Neural cell (in vitro differentiated cells): ENCODE results near the gene FA2H. TPM values are rescaled to one million over a fixed set of nuclear protein-coding genes. Genes with fewer than 3 reads are reported as not detected.

Source experiments
- H2AFZ ChIP-seq: fragments of 200-600, 300-800 bp; sonication (generic), shearing (Covaris generic); 2 replicates; pipeline ENCODE4 v1.6.0; 2014; ENCODE audit warnings: low read depth, mild to moderate bottlenecking, antibody characterized with exemption, low read length, moderate library complexity
- H3F3A ChIP-seq: fragments of 200-600 bp; shearing (Covaris generic); 2 replicates; pipeline ENCODE4 v1.6.1; 2016; ENCODE audit warnings: mild to moderate bottlenecking, moderate library complexity, mixed read lengths, antibody characterized with exemption, low read length; ENCODE audit not compliant: insufficient read depth, poor library complexity, severe bottlenecking
- H3K27ac ChIP-seq: fragments of 200-600, 300-800 bp; sonication (generic), shearing (Covaris generic); 2 replicates; pipeline ENCODE4 v1.5.1; 2014; ENCODE audit warnings: mild to moderate bottlenecking, low read length, moderate library complexity
- H3K27me3 ChIP-seq: fragments of 300-800, 200-600 bp; sonication (generic), shearing (Covaris generic); 2 replicates; pipeline ENCODE4 v1.6.0; 2014; ENCODE audit warnings: mild to moderate bottlenecking, low read depth, low read length, moderate library complexity; ENCODE audit not compliant: insufficient read depth
- H3K36me3 ChIP-seq: fragments of 300-800, 200-600 bp; sonication (generic), shearing (Covaris generic); 2 replicates; pipeline ENCODE4 v1.5.1; 2014; ENCODE audit warnings: mild to moderate bottlenecking, antibody characterized with exemption, low read length, moderate library complexity; ENCODE audit not compliant: insufficient read depth
- H3K4me2 ChIP-seq: fragments of 300-800, 200-600 bp; sonication (generic), shearing (Covaris generic); 2 replicates; pipeline ENCODE4 v1.6.0; 2014; ENCODE audit warnings: mild to moderate bottlenecking, low read length
- H3K4me3 ChIP-seq: fragments of 300-800, 200-600 bp; sonication (generic), shearing (Covaris generic); 2 replicates; pipeline ENCODE4 v1.5.1; 2014; ENCODE audit warnings: mild to moderate bottlenecking, low read length, moderate library complexity
- H3K79me2 ChIP-seq: fragments of 200-600 bp; shearing (Covaris generic); replicated peaks from 2 replicates; pipeline ENCODE4 v1.6.0; 2014; ENCODE audit warnings: mild to moderate bottlenecking, low read length, moderate library complexity; ENCODE audit not compliant: insufficient read depth
- H3K9ac ChIP-seq: fragments of 300-800, 200-600 bp; sonication (generic), shearing (Covaris generic); 2 replicates; pipeline ENCODE4 v1.6.1; 2016; ENCODE audit warnings: mild to moderate bottlenecking, low read length, mixed read lengths
- H3K9me2 ChIP-seq: fragments of 200-600 bp; shearing (Covaris generic); 2 replicates; pipeline ENCODE4 v1.6.1; 2016; ENCODE audit warnings: mild to moderate bottlenecking, low read length, mixed read lengths; ENCODE audit not compliant: insufficient read depth
- H3K9me3 ChIP-seq: fragments of 200-600, 300-800 bp; sonication (generic), shearing (Covaris generic); 2 replicates; pipeline ENCODE4 v1.6.1; 2016; ENCODE audit warnings: mild to moderate bottlenecking, mixed run types, low read length, moderate library complexity, mixed read lengths
- H4K20me1 ChIP-seq: fragments of 200-600 bp; shearing (Covaris generic); 2 replicates; pipeline ENCODE4 v1.6.1; 2016; ENCODE audit warnings: mild to moderate bottlenecking, mixed run types; ENCODE audit not compliant: insufficient read depth
- EP300 ChIP-seq: fragments of 450-650 bp; conservative IDR thresholded peaks from 2 replicates; pipeline ENCODE4 v1.6.1; 2014; ENCODE audit warnings: antibody characterized with exemption, mild to moderate bottlenecking, moderate library complexity; ENCODE audit not compliant: poor library complexity, severe bottlenecking
- EZH2 ChIP-seq: fragments of 200-600, 300-800 bp; shearing (Covaris generic), sonication (generic); IDR thresholded peaks from 2 replicates; pipeline ENCODE4 v1.6.1; 2014; ENCODE audit warnings: antibody characterized with exemption, low read length, borderline replicate concordance, mild to moderate bottlenecking; ENCODE audit not compliant: insufficient read depth, poor library complexity, severe bottlenecking
- MXI1 ChIP-seq: fragments of 450-650 bp; conservative IDR thresholded peaks from 2 replicates; pipeline ENCODE4 v1.6.1; 2014; ENCODE audit warnings: antibody characterized with exemption, mild to moderate bottlenecking; ENCODE audit not compliant: poor library complexity, severe bottlenecking
- POLR2AphosphoS5 ChIP-seq: IDR thresholded peaks from 2 replicates; pipeline ENCODE4 v1.6.1; 2012
- RAD21 ChIP-seq: fragments of 450-650 bp; conservative IDR thresholded peaks from 2 replicates; pipeline ENCODE4 v1.6.1; 2014; ENCODE audit warnings: antibody characterized with exemption, mild to moderate bottlenecking, moderate library complexity
- SMC3 ChIP-seq: fragments of 450-650 bp; conservative IDR thresholded peaks from 2 replicates; pipeline ENCODE4 v1.6.1; 2014; ENCODE audit warnings: antibody characterized with exemption, mild to moderate bottlenecking, moderate library complexity; ENCODE audit not compliant: poor library complexity
- TAF1 ChIP-seq: IDR thresholded peaks from 2 replicates; pipeline ENCODE4 v1.6.1; 2012; ENCODE audit warnings: low read depth
- polyA plus RNA-seq: library from polyadenylated mRNA; depleted of rRNA; stranded (reverse); fragments of >200 nt; gene quantifications from 2 replicates; pipeline ENCODE4 v1.2.3, GENCODE V29; 2014
- TF ChIP-seq, protein P1 (sequence below): IDR thresholded peaks from 2 replicates; pipeline ENCODE4 v1.6.1; 2012; ENCODE audit warnings: borderline replicate concordance
- TF ChIP-seq, protein P2 (sequence below): fragments of 450-650 bp; IDR thresholded peaks from 2 replicates; pipeline ENCODE4 v1.5.1; 2014; ENCODE audit warnings: antibody characterized with exemption, mild to moderate bottlenecking, moderate library complexity; ENCODE audit not compliant: poor library complexity, severe bottlenecking

The FA2H gene
- polyA plus RNA-seq, 1 donor from 2014 or later: not detected

- H4K20me1 ChIP-seq: no peaks in the 10 kb centered on the region
Measured at GRCh38 chr16:74682556-74682955, 92.1 kb downstream of the FA2H start.

DNA sequence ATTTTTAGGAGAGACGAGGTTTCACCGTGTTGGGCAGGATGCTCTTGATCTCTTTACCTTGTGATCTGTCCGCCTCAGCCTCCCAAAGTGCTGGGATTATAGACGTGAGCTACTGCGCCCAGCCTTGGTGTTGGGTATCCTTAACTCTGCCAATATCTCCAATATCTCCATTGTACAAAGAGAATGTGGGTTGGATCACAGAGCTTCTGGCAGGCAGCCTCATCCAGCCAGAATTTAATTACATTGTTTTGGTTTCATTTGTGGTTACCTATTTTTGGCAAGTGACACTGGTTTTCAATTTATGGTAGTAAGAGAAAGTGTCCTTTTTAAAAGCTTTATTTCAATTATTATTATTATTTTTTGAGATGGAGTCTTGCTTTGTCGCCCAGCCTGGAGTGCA, 93.9 kb downstream of the FA2H start:
- H3K79me2 ChIP-seq: no peaks in the 10 kb centered on the region

More at GRCh38 chr16:74682556-74682955, 92.1 kb downstream of the FA2H start:
- Histone ChIP-seq H3K4me3 (no peak overlapping the region), H3K36me3 (no peaks in the 10 kb centered on the region), H2AFZ (no peak overlapping the region), H3K27ac (no peak overlapping the region), H3K9ac (no peak overlapping the region), H3F3A (no peaks in the 10 kb centered on the region), H3K4me2 (no peak overlapping the region), H3K9me2 (no peaks in the 10 kb centered on the region), H3K9me3 (no peaks in the 10 kb centered on the region), H3K79me2 (no peaks in the 10 kb centered on the region), H3K27me3 (no peaks in the 10 kb centered on the region)
- TF ChIP-seq MXI1 (no peak), EP300 (no peak), EZH2 (no peak), TAF1 (no peak), SMC3 (no peak), RAD21 (no peak), POLR2AphosphoS5 (no peak)
- TF ChIP-seq, protein P1, sequence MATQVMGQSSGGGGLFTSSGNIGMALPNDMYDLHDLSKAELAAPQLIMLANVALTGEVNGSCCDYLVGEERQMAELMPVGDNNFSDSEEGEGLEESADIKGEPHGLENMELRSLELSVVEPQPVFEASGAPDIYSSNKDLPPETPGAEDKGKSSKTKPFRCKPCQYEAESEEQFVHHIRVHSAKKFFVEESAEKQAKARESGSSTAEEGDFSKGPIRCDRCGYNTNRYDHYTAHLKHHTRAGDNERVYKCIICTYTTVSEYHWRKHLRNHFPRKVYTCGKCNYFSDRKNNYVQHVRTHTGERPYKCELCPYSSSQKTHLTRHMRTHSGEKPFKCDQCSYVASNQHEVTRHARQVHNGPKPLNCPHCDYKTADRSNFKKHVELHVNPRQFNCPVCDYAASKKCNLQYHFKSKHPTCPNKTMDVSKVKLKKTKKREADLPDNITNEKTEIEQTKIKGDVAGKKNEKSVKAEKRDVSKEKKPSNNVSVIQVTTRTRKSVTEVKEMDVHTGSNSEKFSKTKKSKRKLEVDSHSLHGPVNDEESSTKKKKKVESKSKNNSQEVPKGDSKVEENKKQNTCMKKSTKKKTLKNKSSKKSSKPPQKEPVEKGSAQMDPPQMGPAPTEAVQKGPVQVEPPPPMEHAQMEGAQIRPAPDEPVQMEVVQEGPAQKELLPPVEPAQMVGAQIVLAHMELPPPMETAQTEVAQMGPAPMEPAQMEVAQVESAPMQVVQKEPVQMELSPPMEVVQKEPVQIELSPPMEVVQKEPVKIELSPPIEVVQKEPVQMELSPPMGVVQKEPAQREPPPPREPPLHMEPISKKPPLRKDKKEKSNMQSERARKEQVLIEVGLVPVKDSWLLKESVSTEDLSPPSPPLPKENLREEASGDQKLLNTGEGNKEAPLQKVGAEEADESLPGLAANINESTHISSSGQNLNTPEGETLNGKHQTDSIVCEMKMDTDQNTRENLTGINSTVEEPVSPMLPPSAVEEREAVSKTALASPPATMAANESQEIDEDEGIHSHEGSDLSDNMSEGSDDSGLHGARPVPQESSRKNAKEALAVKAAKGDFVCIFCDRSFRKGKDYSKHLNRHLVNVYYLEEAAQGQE: no peak
- TF ChIP-seq, protein P2, sequence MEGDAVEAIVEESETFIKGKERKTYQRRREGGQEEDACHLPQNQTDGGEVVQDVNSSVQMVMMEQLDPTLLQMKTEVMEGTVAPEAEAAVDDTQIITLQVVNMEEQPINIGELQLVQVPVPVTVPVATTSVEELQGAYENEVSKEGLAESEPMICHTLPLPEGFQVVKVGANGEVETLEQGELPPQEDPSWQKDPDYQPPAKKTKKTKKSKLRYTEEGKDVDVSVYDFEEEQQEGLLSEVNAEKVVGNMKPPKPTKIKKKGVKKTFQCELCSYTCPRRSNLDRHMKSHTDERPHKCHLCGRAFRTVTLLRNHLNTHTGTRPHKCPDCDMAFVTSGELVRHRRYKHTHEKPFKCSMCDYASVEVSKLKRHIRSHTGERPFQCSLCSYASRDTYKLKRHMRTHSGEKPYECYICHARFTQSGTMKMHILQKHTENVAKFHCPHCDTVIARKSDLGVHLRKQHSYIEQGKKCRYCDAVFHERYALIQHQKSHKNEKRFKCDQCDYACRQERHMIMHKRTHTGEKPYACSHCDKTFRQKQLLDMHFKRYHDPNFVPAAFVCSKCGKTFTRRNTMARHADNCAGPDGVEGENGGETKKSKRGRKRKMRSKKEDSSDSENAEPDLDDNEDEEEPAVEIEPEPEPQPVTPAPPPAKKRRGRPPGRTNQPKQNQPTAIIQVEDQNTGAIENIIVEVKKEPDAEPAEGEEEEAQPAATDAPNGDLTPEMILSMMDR: no peak

More for the DNA sequence above, 93.9 kb downstream of the FA2H start:
- no peaks in the 10 kb centered on the region for H3K27me3 ChIP-seq
- no peaks in the 10 kb centered on the region for H3K9me3 ChIP-seq
- H3K4me2 ChIP-seq: no peak overlapping the region
- H2AFZ ChIP-seq: no peak overlapping the region
- H3K4me3 ChIP-seq: no peak overlapping the region
- no peaks in the 10 kb centered on the region for H4K20me1 ChIP-seq
- H3K36me3 ChIP-seq: no peaks in the 10 kb centered on the region
- TF ChIP-seq, protein P1: no peak
- TF ChIP-seq SMC3: no peak
- TF ChIP-seq, protein P2: no peak
- no peak for TF ChIP-seq EZH2
- TF ChIP-seq RAD21: no peak
- TF ChIP-seq EP300: no peak
- no peak for TF ChIP-seq POLR2AphosphoS5
- no peak for TF ChIP-seq MXI1
- TF ChIP-seq TAF1: no peak
- no peak overlapping the region for H3K27ac ChIP-seq
- H3K9ac ChIP-seq: no peak overlapping the region
- H3K9me2 ChIP-seq: no peaks in the 10 kb centered on the region
- H3F3A ChIP-seq: no peaks in the 10 kb centered on the region
